HL-60 (cell line): ENCODE data around the gene CFAP251.

Experiments used
- CTCF ChIP-seq: IDR thresholded peaks from one replicate; pipeline ENCODE4 v1.5.1; 2011; ENCODE audit warnings: low read length, control low read depth, inconsistent platforms; ENCODE audit not compliant: insufficient read depth
- REST ChIP-seq: IDR thresholded peaks from 2 replicates; pipeline ENCODE4 v1.6.1; 2012; ENCODE audit warnings: low read depth; ENCODE audit not compliant: insufficient replicate concordance
- SPI1 ChIP-seq: IDR thresholded peaks from 2 replicates; pipeline ENCODE4 v1.6.1; 2012; ENCODE audit warnings: low read depth, mild to moderate bottlenecking, borderline replicate concordance

- TF ChIP-seq CTCF (no peak), REST (no peak), SPI1 (no peak)
Measured at GRCh38 chr12:121915841-121916321, 2.5 kb upstream of the CFAP251 start.
